ENCODE data around the gene EFCAB7.

Gene EFCAB7

DNA sequence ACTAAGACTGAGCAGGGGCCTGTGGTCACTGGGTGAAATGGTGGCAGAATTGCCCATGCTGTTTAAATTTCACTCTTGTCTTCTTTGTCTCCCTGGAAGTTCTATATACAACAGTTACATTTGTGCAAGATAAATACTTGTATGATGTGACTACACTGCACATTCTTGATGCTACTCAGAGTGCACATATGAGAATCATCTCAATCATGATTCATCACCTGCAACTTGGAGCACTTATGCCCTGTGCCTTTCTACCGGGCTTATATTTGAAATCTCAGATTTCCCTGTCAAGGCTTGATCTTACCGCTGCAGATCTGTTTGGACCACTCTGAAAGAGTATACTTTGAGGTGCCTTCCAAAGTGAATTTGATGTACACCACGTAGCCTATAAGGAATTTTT lies 80.5 kb downstream of the EFCAB7 start:
- DNase-seq (ENCODE audit: low spot score) = no peak

- DNase-seq (ENCODE audit: low spot score) = no peak
These were observed 84.0 kb downstream of the EFCAB7 start for GRCh38 chr1:63607322-63607721.

- no peak for DNase-seq (ENCODE audit: low spot score)
These were observed 87.9 kb downstream of the EFCAB7 start for GRCh38 chr1:63611231-63611630.

DNA sequence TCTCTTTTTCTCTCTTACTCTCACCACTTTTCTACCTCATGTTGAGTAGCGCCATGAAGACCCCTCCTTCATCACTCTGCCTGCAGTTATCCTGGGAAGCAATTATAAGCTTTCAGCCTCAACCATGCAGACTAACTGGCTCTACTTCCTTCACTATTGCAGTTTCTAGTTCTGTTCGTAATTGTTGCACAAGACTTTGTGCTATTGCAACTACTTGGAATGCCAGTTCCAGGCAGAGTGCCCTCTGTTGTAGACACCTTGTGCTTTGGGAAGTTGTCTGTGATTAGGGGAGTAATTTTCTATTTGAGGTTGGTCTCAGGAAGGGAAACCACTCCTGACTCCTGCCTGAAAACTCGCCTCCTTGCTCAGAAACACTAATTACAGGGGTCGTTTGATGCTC lies 89.2 kb downstream of the EFCAB7 start:
- no peak for DNase-seq (ENCODE audit: low spot score)

DNA sequence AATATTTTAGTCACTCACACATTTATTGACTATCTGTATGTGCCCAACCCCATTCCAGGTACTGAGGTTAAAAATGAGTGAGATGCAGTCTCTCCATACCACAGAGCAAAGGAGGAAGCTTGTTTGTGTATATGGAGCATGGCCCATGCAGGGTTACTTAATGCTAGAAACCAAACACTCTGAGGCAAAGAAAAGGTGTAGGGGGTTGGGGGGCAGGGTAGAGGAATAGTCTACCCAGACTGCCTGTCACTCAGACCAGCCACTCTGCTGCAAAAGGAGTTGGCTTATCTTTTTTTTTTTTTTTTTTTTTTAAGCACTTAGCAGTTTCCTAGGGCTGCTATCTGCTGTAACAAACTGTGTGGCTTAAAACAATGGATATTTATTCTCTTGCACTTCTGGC lies 89.6 kb downstream of the EFCAB7 start:
- no peak for DNase-seq (ENCODE audit: low spot score)

GRCh38 chr1:63615768-63616420 lies 92.6 kb downstream of the EFCAB7 start:
- DNase-seq (ENCODE audit: low spot score) = peak; percentile 57

DNA sequence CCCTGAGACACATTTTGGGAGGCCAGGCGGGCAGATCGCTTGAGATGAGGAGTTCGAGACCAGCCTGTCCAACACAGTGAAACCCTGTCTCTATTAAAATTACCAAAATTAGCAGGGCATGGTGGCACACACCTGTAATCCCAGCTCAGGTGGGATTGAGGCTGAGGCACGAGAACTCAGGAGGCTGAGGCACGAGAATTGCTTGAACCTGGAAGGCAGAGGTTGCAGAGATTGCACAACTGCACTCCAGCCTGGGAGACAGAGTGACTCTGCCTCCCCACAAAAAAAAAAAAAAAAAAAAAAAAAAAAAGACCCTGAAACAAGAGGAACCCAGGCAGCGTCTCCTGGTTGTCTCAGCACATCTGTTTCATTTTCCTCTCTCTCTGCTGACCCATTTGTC lies 94.1 kb downstream of the EFCAB7 start:
- no peak for DNase-seq (ENCODE audit: low spot score)

- no peak for DNase-seq (ENCODE audit: low spot score)
These were observed 94.7 kb downstream of the EFCAB7 start for GRCh38 chr1:63618011-63618410.

DNA sequence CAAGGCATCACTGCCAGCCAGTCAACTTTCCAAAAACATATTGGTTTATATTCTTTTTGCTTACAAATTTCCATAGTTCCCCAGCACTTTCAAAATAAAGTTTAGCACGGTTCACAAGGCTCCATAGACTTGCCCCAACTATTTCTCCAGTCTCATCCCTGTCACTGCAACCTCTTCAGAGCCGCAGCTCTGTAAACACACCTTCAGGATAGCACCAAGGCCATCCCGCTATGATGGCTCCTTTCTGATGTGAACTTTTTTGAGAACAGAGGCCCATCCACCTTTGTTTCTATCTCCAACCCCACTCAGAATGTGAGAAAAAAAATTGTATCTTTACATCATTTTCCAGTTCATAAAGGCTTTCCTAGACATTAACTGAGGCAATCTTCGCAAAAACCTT lies 96.2 kb downstream of the EFCAB7 start:
- DNase-seq (ENCODE audit: low spot score) = no peak

GRCh38 chr1:63620671-63621070 lies 97.3 kb downstream of the EFCAB7 start:
- DNase-seq (ENCODE audit: low spot score) = no peak

- DNase-seq (ENCODE audit: low spot score) = no peak
These were observed 97.8 kb downstream of the EFCAB7 start for GRCh38 chr1:63621075-63621474.

DNA sequence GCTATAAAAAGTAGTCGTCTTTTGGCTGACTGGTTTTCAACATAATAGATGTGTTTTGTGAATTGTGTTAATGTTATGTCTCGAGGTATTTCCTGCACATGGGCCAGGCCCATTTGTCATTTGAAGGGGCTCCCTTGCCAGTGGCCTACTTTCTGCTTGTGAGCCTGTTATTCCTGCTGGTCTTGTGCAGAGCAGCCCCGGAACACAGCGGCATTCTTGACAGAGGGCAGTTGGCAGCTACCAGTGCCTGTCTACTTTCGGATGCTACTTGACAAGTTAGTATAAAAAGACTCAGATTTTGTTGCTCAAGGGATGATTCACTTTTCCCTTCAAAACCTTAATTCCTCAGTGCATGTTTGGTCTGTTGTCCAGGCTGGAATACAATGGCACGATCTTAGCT lies 98.4 kb downstream of the EFCAB7 start:
- DNase-seq (ENCODE audit: low spot score) = no peak

All from RKO (cell line).